ENCODE measurements around the gene ATP11C. TPM values are rescaled to one million over a fixed set of nuclear protein-coding genes. Genes with fewer than 3 reads are reported as not detected.
A peak's percentile ranks its signal among the peaks of the same experiment; 100 is the strongest.
"Not testable (repeated sequence)": the region's sequence is repeated elsewhere in the genome, so short reads cannot be mapped to it uniquely, and the experiment has no call there.

ATP11C gene
- 30.4 and 34.9 TPM in 2 replicates for total RNA-seq (2014; rRNA removed; shearing (Covaris generic))

DNA sequence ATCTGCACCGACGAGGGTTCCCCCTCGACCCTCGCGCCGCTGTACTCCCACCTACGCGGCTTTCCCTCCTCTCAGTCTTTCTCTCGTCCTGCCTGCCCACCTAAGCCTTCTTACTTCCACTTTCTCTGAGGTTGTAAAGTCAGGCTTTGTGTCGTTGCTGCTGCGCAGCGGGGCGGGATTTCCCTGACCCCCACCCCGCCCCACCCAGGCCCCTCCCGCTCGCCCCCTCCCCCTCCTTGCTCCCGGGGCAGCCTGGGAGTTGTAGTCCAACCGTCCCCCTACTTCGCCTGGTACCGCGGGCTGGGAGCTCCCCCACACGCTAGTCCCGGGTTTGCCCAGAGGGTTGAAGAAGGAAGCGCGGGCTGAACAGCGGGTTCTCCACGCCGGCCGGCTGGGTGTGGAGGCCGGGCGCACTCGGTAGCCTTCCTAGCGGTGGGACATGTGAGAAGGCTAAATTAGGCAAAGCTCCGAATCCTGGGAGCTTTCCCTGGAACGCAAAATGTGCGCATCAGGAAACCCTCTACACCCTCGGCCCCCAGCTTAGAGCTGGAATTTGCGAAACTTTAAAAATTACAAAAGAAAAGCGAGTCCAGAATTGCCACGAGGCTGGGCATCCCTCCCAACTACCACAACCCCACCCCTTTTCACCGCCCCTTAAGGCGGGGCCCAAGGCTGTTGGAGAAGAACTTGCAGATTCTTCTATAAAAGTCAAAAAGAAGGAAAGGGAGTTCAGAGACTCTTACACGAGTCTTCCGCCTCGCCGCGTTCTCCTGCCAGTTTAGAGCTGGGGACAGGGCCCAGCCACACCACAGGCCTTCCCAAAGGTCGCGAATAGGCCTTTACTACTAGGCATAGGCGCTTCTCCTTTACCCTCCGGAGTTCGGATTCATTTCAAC lies at the start of gene ATP11C:
Gene ATP11C (minus strand): TSS at position 153 of the 896 bp plus-strand sequence. CDS start 1,011 bp downstream, outside the sequence.
- peak; percentile 75 for DNase-seq (ENCODE audit: low spot score)

DNA sequence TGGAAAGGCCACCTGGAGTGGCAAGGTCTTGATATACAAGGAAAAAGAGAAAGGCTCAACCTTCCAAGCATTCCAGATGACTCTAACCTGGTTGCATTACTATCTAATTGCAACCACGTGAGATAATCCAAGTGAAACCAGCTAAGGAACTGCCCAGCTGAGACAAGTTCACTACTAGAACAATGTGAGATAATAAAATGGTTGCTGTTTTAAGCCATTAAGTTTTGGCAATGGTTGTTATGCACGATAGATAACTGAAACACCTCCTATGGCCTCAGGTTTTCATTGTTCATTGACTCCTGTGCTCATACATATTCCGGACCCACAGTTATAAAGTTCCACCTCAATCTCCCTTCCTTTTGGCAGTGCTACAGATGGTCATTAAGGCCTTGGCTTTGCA lies 41.6 kb upstream of the ATP11C start:
- no peak for DNase-seq (ENCODE audit: low spot score)

DNA sequence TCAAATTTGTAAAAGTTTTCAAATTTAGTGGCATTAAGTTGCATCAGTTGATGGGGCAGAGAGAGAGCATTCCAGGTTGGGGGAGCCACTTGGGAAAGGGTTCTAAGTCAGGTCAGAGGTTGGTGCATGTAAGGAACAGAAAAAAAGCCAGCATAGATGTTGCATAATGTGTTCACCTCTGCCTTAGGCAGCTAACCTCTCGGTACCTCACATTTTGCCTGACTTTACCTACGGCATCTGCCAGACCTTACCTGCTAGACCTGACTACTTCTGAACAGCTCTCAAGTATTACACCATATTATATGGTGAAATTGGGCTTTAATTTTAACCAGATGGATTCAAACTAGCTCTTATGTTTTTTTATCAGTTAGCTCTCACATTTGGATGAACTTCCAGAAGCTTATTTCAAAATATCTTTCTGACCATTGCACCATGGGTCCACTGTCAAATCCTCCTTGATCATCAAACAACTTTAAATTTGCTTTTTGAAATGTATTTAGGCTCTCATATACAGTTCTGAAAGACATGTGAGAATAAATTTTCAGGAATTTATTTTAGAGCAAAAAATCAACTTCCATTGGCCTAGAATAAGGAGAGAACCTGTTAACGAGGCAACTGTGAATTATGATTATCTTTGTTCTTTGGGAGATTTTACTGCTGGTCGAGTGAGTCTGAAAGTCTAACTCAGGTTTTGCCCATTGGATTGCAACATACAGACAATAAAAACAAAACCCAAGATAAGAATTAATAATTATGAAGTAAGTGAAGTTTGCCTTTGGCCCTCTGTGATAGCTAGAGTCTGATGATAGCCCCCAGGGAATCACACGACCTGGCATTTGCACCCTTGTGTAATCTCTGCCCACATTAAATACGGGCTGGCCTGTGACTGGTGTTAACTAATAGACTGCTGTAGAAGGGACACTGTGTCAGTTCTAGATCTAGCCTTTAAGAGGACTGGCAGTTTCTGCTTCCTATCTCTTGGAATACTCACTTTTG lies 40.1 kb upstream of the ATP11C start:
- DNase-seq (ENCODE audit: low spot score), result no peak

DNA sequence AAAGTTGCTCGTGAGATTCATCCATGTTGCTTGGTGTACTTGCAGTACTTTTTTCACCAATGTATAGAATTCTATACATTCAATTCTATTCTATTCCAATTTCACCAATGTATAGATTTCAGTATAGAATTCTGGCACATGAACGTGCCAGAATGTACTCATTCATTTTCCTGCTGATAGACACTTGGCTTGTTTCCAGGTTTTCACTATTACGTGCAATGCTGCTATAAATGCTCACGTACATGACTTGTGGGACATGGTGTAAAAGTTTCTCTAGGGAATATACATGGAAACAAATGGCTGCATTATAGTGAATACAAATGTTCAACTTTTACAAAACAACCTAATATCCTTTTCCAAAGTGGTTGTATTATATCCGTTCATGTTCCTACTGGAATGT lies 39.3 kb upstream of the ATP11C start:
- no peak for DNase-seq (ENCODE audit: low spot score)

GRCh38 chrX:139971394-139971749 lies 38.5 kb upstream of the ATP11C start:
- no peak for DNase-seq (ENCODE audit: low spot score)

DNA sequence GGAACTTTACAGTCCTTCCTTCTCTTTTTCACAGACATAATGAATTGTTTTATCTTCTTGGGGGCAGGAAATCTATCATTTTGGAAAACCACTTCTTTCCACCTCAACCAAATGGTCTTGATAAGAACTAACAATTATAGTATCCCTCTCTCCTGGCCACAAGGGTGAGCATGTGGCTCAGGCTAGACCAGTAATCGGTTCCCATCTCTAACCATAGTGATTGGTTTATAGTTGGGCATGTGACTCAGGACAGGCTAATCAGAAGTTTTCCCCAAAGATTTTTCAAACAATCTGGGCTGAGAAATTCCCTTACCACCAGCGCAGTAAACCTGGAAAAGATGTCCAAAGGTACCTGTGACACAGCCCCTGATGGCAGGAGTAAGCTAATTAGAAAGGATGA lies 36.4 kb upstream of the ATP11C start:
- no peak for DNase-seq (ENCODE audit: low spot score)

DNA sequence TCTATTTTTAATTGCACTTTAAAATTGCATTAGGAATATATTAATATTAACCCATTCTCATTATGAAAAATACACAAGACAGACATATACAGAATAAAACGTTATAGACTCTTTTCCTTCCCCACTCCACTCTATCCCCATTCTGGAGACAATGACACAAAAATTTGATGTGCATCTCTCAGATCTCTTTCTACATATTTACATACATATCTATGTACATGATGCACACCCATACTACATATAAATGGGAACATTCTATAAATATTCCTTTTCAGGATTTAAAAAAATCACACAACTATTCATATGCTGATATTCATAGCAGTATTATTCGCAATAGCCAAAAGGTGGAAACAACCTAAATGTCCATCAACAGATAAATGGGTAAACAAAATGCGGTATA lies 34.9 kb upstream of the ATP11C start:
- no peak for DNase-seq (ENCODE audit: low spot score)

DNA sequence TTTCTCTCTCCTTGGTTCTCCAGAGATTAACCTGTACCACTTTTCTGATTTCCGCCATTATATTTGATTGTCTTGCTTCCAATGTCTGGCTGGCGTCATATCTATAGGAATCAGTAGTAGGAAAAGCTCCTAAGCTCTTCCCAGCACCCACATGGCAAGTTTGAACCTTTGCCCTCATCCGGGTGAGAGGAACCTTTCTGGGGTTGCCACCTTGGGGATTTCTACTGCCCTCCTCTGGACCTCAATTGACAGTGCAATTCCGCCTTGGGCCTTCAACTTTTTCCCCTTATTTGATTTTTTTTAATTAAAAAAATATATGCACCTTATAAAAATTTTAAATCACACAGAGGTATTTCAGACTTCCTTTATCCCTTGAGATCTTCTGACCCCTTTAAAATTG lies 34.4 kb upstream of the ATP11C start:
- peak; percentile 19 for DNase-seq (ENCODE audit: low spot score)

DNA sequence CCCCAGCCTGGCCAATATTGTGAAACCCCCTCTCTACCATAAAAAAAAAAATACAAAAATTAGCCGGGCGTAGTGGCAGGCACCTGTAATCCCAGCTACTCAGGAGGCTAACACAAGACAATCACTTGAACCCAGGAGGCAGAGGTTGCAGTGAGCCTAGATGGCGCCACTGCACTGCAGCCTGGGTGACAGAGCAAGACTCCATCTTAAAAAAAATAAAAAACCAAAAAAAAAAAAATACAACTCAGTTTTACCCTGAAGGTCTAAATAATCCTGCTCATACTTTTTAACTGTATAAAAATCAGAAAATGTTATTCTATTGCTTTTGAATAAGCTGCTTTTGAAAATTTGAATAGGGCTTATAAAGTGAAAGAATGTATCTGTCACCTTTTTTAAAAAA lies 33.3 kb upstream of the ATP11C start:
- DNase-seq (ENCODE audit: low spot score), result not testable (repeated sequence)

DNA sequence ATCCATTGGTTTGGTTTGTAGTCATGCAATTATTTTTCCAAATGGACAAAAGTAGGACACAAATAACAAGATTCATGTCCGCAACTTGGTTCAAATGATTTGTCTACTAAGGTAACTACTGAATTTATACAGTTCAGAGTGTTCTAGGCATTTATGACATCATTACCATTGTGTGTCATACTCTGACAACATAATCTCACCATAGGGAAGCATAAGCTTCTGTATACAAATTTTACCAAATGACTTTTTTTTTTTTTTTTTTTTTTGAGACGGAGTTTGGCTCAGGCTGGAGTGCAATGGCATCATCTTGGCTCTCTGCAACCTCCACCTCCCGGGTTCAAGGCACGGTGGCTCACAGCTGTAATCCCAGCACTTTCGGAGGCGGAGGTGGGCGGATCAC lies 32.6 kb upstream of the ATP11C start, which contains the start of gene CXorf66:
Gene CXorf66 (minus strand): TSS at position 101 of the 400 bp plus-strand sequence. CDS start 25 bp downstream, at position 76.
- no peak for DNase-seq (ENCODE audit: low spot score)

DNA sequence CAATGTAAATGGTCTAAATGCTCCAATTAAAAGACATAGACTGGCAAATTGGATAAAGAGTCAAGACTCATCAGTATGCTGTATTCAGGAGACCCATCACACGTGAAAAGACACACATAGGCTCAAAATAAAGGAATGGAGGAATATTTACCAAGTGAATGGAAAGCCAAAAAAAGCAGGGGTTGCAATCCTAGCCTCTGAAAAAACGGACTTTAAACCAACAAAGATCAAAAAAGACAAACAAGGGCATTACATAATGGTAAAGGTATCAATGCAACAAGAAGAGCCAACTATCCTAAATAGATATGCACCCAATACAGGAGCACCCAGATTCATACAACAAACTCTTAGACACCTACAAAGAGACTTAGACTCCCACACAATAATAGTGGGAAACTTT lies 28.2 kb upstream of the ATP11C start:
- not testable (repeated sequence) for DNase-seq (ENCODE audit: low spot score)

DNA sequence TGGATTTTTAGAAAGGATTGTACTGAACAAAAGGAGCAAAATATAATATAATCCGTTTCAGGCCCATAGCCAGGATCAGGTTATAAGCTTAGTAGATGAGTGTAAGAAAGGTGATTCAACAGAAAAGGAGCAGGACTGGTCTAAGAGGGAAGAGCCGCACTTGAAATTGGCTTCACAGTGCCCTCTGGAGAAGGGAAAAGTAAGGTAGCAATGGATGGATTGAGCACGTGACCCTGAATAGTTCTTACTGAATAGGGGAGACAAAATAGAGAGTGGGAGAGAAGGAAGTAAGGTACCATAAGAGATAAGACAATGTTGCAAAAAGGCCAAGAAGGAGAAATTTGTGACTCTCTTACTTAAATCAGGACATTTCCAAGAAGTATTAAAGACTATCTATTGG lies 16.9 kb upstream of the ATP11C start:
- no peak for DNase-seq (ENCODE audit: low spot score)

GRCh38 chrX:139945075-139945474 lies 12.2 kb upstream of the ATP11C start:
- no peak for DNase-seq (ENCODE audit: low spot score)

- DNase-seq (ENCODE audit: low spot score), result no peak
Observed at GRCh38 chrX:139936259-139936658, 3.4 kb upstream of the ATP11C start.

DNA sequence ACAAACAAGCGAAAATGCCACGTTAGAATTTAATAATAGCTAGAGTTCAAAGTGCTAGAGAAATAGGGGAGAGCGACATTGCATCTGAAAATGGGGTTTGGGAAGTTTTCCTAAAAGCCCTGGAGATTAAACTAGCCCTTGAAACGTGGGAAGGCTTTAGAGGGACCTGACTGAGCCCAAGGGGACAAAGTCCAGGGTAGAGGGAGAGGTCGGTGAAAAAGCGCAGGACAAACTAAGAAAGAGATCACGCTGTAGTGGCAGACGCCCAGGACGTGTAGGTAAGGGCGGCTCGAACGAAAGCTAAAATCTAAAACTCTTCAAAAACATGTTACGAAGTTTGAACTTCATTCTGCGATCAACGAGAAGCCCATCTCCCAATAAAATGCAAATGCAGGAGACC lies 1.1 kb upstream of the ATP11C start:
- no peak for DNase-seq (ENCODE audit: low spot score)

- DNase-seq (ENCODE audit: low spot score), result no peak
Observed at GRCh38 chrX:139932073-139932900, 566 bp downstream of the ATP11C start.

GRCh38 chrX:139931646-139932072 lies 1.2 kb downstream of the ATP11C start:
- DNase-seq (ENCODE audit: low spot score), result no peak

GRCh38 chrX:139930916-139931645 lies 1.8 kb downstream of the ATP11C start:
- no peak for DNase-seq (ENCODE audit: low spot score)

DNA sequence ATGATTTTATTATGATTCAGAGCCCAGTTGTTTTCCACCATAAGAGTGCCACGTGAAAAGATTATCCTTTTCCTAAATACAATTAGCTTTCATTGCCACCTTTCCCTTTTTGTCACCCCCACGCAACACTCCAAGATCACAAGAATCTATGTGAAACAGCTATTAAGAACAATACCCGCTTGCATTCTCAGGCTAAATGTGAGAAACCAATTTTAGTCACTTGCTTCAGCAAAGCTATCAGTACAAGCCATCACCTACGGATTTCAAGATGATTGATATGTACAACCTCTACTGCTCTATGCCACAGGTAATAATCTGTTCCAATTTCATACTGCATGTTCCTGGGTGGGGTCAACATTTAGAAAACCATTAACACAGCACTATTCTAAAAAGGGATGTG lies 2.5 kb downstream of the ATP11C start:
- DNase-seq (ENCODE audit: low spot score), result no peak

DNA sequence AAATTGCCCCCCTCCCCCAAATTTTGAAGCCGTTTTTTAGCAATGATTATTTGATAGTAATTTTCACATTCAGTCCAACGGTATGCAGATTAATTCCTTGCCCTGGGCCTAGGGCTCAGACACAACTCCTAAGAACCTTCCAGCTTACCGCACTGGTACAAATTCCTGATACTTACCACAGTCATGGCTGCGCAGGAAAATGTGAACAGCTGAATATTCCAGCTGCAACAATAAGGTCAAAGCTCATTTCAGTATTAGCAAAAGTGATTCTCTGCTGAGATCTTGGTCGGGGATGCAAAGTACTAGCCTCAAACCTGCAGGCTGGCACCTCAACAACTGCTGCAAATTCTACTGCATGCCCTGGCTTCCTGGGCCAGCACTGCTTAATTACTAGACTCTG lies 3.0 kb downstream of the ATP11C start:
- DNase-seq (ENCODE audit: low spot score), result no peak

GRCh38 chrX:139924696-139925095 lies 8.2 kb downstream of the ATP11C start:
- no peak for DNase-seq (ENCODE audit: low spot score)

Data from H4 (cell line).